GM06990 (cell line): ENCODE measurements around the gene AHI1.

Experiments used
- DNase-seq: peaks from one replicate; pipeline ENCODE4 v3.0.0-alpha.2; 2011; ENCODE audit not compliant: insufficient read length; ENCODE audit errors: extremely low read depth
- H3K27me3 ChIP-seq: replicated peaks from 2 replicates; pipeline ENCODE4 v1.6.0; 2011; ENCODE audit warnings: low read length; ENCODE audit not compliant: control insufficient read depth, insufficient read depth
- H3K36me3 ChIP-seq: 2 replicates; pipeline ENCODE4 v1.5.1; 2011; ENCODE audit warnings: low read length; ENCODE audit not compliant: control insufficient read depth, insufficient read depth
- H3K4me3 ChIP-seq: replicated peaks from 2 replicates; pipeline ENCODE4 v1.5.1; 2011; ENCODE audit warnings: low read depth, mild to moderate bottlenecking, control low read depth, low read length
- CTCF ChIP-seq: IDR thresholded peaks from 2 replicates; pipeline ENCODE4 v1.5.1; 2011; ENCODE audit warnings: low read length, control low read depth, mild to moderate bottlenecking, inconsistent platforms; ENCODE audit not compliant: insufficient read depth, poor library complexity, severe bottlenecking

Gene AHI1

GRCh38 chr6:135318738-135319469 is 178.6 kb downstream of the AHI1 start:
- DNase-seq = no peak
- no peak for TF ChIP-seq CTCF
- Histone ChIP-seq H3K4me3 (no peak overlapping the region), H3K27me3 (no peaks in the 10 kb centered on the region), H3K36me3 (no peaks in the 10 kb centered on the region)

GRCh38 chr6:135314543-135314942 is 183.0 kb downstream of the AHI1 start:
- DNase-seq = no peak
- Histone ChIP-seq H3K36me3 (no peaks in the 10 kb centered on the region), H3K4me3 (no peak overlapping the region), H3K27me3 (no peaks in the 10 kb centered on the region)
- TF ChIP-seq CTCF = no peak

GRCh38 chr6:135311446-135312200 is 185.9 kb downstream of the AHI1 start:
- H3K27me3 ChIP-seq = no peaks in the 10 kb centered on the region
- no peak for TF ChIP-seq CTCF
- H3K36me3 ChIP-seq = no peaks in the 10 kb centered on the region
- no peak for DNase-seq
- H3K4me3 ChIP-seq = no peak overlapping the region

- Histone ChIP-seq H3K27me3 (no peaks in the 10 kb centered on the region), H3K36me3 (no peaks in the 10 kb centered on the region), H3K4me3 (no peak overlapping the region)
- TF ChIP-seq CTCF = no peak
- DNase-seq = no peak
Observed at GRCh38 chr6:135310291-135310690, 187.2 kb downstream of the AHI1 start.

- Histone ChIP-seq H3K4me3 (no peak overlapping the region), H3K27me3 (no peaks in the 10 kb centered on the region), H3K36me3 (no peaks in the 10 kb centered on the region)
- no peak for TF ChIP-seq CTCF
- DNase-seq = no peak
Observed at GRCh38 chr6:135306740-135307420, 190.7 kb downstream of the AHI1 start.
